Measurements from ENCODE around the gene CD22. TPM values are rescaled to one million over a fixed set of nuclear protein-coding genes. Genes with fewer than 3 reads are reported as not detected.
A peak's percentile ranks its signal among the peaks of the same experiment; 100 is the strongest.

Gene CD22
- total and polyA plus RNA-seq, 2 of the 8 experiments (the other 6 are each of a cell fraction or from before 2014, with no cell fraction given): 0.06 to 0.60 TPM

DNA sequence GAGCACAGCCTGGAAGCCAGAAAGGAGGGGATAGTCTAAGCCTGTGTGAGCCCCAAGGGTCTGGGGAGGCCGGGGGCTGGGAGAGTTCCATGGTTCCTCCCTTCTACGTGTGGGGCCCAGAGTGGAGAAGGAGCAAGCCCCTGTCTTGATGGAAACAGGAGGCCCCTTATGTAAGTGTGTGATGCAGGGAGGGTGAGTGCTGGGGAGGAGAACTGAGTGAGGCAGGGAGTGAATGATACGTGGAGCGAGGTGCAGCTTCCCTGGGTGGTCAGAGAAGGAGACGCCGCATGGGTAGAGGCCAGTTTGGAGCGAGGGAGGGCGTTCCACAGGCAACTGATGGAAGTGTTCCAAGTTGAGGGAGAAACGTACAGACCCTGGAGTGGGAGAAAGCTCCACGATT is 21.1 kb upstream of the CD22 start:
- no peak overlapping the region for H2AFZ ChIP-seq (ENCODE audit: low read length)
- CTCF ChIA-PET (ENCODE audit: partially characterized antibody): interaction anchor here (0.6 to 1.7 kb wide), 7 partner anchors 11 to 72 kb away, joined by 3 to 8 read pairs (median 4); partner anchors contain the start of gene FFAR1
- H3K14ac ChIP-seq (ENCODE audit: insufficient read length): no peak overlapping the region

More for the DNA sequence above, 21.1 kb upstream of the CD22 start:
- H2BK15ac ChIP-seq (ENCODE audit: low read length): no peak overlapping the region
- H3K4me2 ChIP-seq (ENCODE audit: insufficient read depth in 1 of 2, low read depth in 2 of 2, low read length in 2 of 2): no peak overlapping the region
- H2BK20ac ChIP-seq (ENCODE audit: low read length): no peak overlapping the region
- TF ChIP-seq TAF1 (IDR thresholded peaks at IDR 0.05; ENCODE audit: low read depth, low read length): no peak
- H4K20me1 ChIP-seq (replicated peaks in 1 of 2; ENCODE audit: control insufficient read depth in 1 of 2, insufficient read depth in 2 of 2, low read length in 2 of 2): no peaks in the 10 kb centered on the region
- DNase-seq (ENCODE audit: low read depth in 1 of 2, low spot score in 2 of 2): no peak
- no peak overlapping the region for H4K5ac ChIP-seq (ENCODE audit: insufficient read length, low read depth, low read length)
- H3K23ac ChIP-seq (ENCODE audit: insufficient read length): no peak overlapping the region
- H3K4me3 ChIP-seq (ENCODE audit: extremely low read depth in 1 of 4, insufficient read depth in 2 of 4, low read depth in 3 of 4, low read length in 4 of 4): no peak overlapping the region
- no peaks in the 10 kb centered on the region for H3K79me1 ChIP-seq (ENCODE audit: low read depth, low read length)
- WGBS, 2 experiments (ENCODE audit: extremely low coverage in 1 of 2, insufficient coverage in 1 of 2, insufficient read length in 1 of 2, insufficient replicate concordance in 2 of 2, low coverage in 1 of 2, low lambda C conversion rate in 2 of 2, missing lambda C conversion rate in 1 of 2): 85% methylated on average over 10 of the region's 10 CpGs; no CpG with 5 or more reads in 1 of the 2 experiments
- H3K27ac ChIP-seq (ENCODE audit: low read depth, low read length): no peak overlapping the region
- no peak overlapping the region for H2BK120ac ChIP-seq (replicated peaks; ENCODE audit: low read depth, low read length)
- POLR2A ChIA-PET (ENCODE audit: partially characterized antibody): no interaction called here
- H3K9me3 ChIP-seq (ENCODE audit: insufficient read depth in 2 of 2, low read depth in 1 of 2, low read length in 1 of 2): no peaks in the 10 kb centered on the region
- H3K4ac ChIP-seq (replicated peaks; ENCODE audit: insufficient read length, low read depth, low read length): no peak overlapping the region
- no peaks in the 10 kb centered on the region for H3K79me2 ChIP-seq (ENCODE audit: control insufficient read depth in 1 of 2, insufficient read depth in 2 of 2, low read length in 2 of 2)
- FAIRE-seq: no peak
- H3K23me2 ChIP-seq (ENCODE audit: low read depth, low read length): no peaks in the 10 kb centered on the region
- H2AK5ac ChIP-seq (ENCODE audit: low read depth, low read length): no peak overlapping the region
- H3K27me3 ChIP-seq (replicated peaks in 1 of 4; ENCODE audit: control insufficient read depth in 3 of 4, extremely low read depth in 1 of 4, insufficient read depth in 3 of 4, low read length in 3 of 4): no peaks in the 10 kb centered on the region
- H3K18ac ChIP-seq (ENCODE audit: extremely low read depth, low read length): no peak overlapping the region
- 0 out of 2 replicates have a peak overlapping the region, but pooled peaks have one; percentile 18 for H4K8ac ChIP-seq (ENCODE audit: extremely low read depth, insufficient read depth, low read length)
- H2BK5ac ChIP-seq (ENCODE audit: low read depth, low read length): no peak overlapping the region
- no peak overlapping the region for H2BK12ac ChIP-seq (ENCODE audit: low read depth, low read length)
- H3K56ac ChIP-seq (replicated peaks; ENCODE audit: insufficient read length, low read depth, low read length): no peak overlapping the region
- no peak overlapping the region for H4K91ac ChIP-seq (replicated peaks; ENCODE audit: insufficient read length, low read length)
- H3K36me3 ChIP-seq (ENCODE audit: control insufficient read depth in 2 of 4, insufficient read depth in 4 of 4, low read length in 3 of 4): no peaks in the 10 kb centered on the region
- peaks cover 0 to 2% (median 0%) of the 10 kb centered on the region in 4 experiments; a peak in 1 of 7 replicates for H3K4me1 ChIP-seq (replicated peaks in 1 of 4; ENCODE audit: control insufficient read depth in 3 of 4, insufficient read depth in 4 of 4, low read length in 3 of 4)
- no peak overlapping the region for H3K9ac ChIP-seq (replicated peaks in 1 of 4; ENCODE audit: extremely low read depth in 1 of 4, low read depth in 3 of 4, low read length in 3 of 4)

All from H1 (cell line).